HCT116 (cell line): Measurements from ENCODE around the gene LIG4. TPM values are rescaled to one million over a fixed set of nuclear protein-coding genes. Genes with fewer than 3 reads are reported as not detected.

Experiments
- ATAC-seq: fragments of 200-7000 bp; cut with Tn5 transposase; 2 replicates; pipeline ENCODE4 v1.9.1; 2020; ENCODE audit warnings: mild to moderate bottlenecking, moderate library complexity
- BruUV-seq: library from RNA; stranded (reverse); fragments of 400-500 nt; replicated peaks from 2 replicates; lab custom pipeline; 2021; lab: Mats Ljungman, UMichigan
- CTCF ChIA-PET: fragments of 300-600 bp; sonication (Branson Sonifier 250); formaldehyde crosslinking; loops from one replicate; lab custom pipeline; 2021; ENCODE audit warnings: antibody characterized with exemption; lab: Charles Lee
- POLR2A ChIA-PET: fragments of 300-600, 350-600 bp; sonication (Branson Sonifier 250); formaldehyde crosslinking; loops from one replicate; lab custom pipeline; 2021; ENCODE audit warnings: antibody characterized with exemption; lab: Charles Lee
- RAD21 ChIA-PET, 2 experiments: fragments of 300-600 bp; sonication (Branson Sonifier 250); formaldehyde crosslinking; loops; one replicate each; lab custom pipeline; 2023; ENCODE audit warnings: low total read pairs in 2 of 2; ENCODE audit not compliant: uncharacterized antibody in 2 of 2, unreplicated experiment in 2 of 2, low non-redundant PET in 1 of 2; lab: Charles Lee
- DNase-seq: peaks from one replicate; pipeline ENCODE4 v3.0.0-alpha.2; 2010; ENCODE audit warnings: low read depth, low spot score
- H2AFZ ChIP-seq: fragments of 200-600 bp; shearing (Covaris generic), sonication (generic); 2 replicates; pipeline ENCODE4 v1.6.1; 2017; ENCODE audit warnings: low read depth, mixed run types, mixed read lengths, antibody characterized with exemption, low read length; ENCODE audit not compliant: poor library complexity, severe bottlenecking
- H3K27ac ChIP-seq: 2 replicates; pipeline ENCODE4 v1.5.1; 2012; ENCODE audit warnings: low read depth, low read length
- H3K27me3 ChIP-seq: fragments of 200-600 bp; sonication (generic); 2 replicates; pipeline ENCODE4 v1.6.1; 2016; ENCODE audit warnings: mixed run types, low read length, mixed read lengths; ENCODE audit not compliant: insufficient read depth
- H3K36me3 ChIP-seq, 2 experiments: fragments of 200-500 bp in 1 of 2; fragments of 200-600 bp in 1 of 2; sonication (Bioruptor generic) in 1 of 2; sonication (generic) in 1 of 2; 2 replicates each; pipeline versions ENCODE4 v1.5.1 to v1.6.1; 2014 to 2016; ENCODE audit warnings: low read length in 2 of 2, inconsistent platforms in 1 of 2, mixed read lengths in 1 of 2, mixed run types in 1 of 2; ENCODE audit not compliant: insufficient read depth in 2 of 2, control insufficient read depth in 1 of 2
- H3K4me1 ChIP-seq, 2 experiments: fragments of 200-600 bp in 1 of 2; sonication (generic) in 1 of 2; 2 replicates each; pipeline versions ENCODE4 v1.5.1 to v1.6.1; 2012 to 2017; ENCODE audit warnings: low read length in 2 of 2, inconsistent platforms in 1 of 2, mild to moderate bottlenecking in 1 of 2, mixed read lengths in 1 of 2, mixed run types in 1 of 2, moderate library complexity in 1 of 2; ENCODE audit not compliant: insufficient read depth in 2 of 2, control insufficient read depth in 1 of 2
- H3K4me2 ChIP-seq: fragments of 200-600 bp; sonication (generic); 2 replicates; pipeline ENCODE4 v1.6.1; 2017; ENCODE audit warnings: mixed run types, low read length, mixed read lengths
- H3K4me3 ChIP-seq, 2 experiments: fragments of 200-600 bp in 1 of 2; sonication (generic) in 1 of 2; replicated peaks in 1 of 2; 2 replicates each; pipeline ENCODE4 v1.5.1; 2011 to 2016; ENCODE audit warnings: low read length in 2 of 2, control low read depth in 1 of 2, low read depth in 1 of 2, mild to moderate bottlenecking in 1 of 2, mixed read lengths in 1 of 2, mixed run types in 1 of 2
- H3K79me2 ChIP-seq: fragments of 200-600 bp; sonication (generic); 2 replicates; pipeline ENCODE4 v1.6.1; 2017; ENCODE audit warnings: mild to moderate bottlenecking, mixed run types, low read length, moderate library complexity, mixed read lengths; ENCODE audit not compliant: insufficient read depth
- H3K9ac ChIP-seq: fragments of 200-600 bp; sonication (generic); 2 replicates; pipeline ENCODE4 v1.6.1; 2016; ENCODE audit warnings: low read length, mixed read lengths
- H3K9me2 ChIP-seq: fragments of 200-600 bp; sonication (generic), shearing (Covaris generic); 2 replicates; pipeline ENCODE4 v1.6.1; 2017; ENCODE audit warnings: mixed run types, mild to moderate bottlenecking, moderate library complexity; ENCODE audit not compliant: insufficient read depth
- H3K9me3 ChIP-seq, 2 experiments: fragments of 200-500 bp in 1 of 2; fragments of 200-600 bp in 1 of 2; sonication (Bioruptor generic) in 1 of 2; sonication (generic) in 1 of 2; 2 replicates each; pipeline ENCODE4 v1.6.1; 2014 to 2017; ENCODE audit warnings: low read length in 2 of 2, mixed read lengths in 2 of 2, inconsistent platforms in 1 of 2, low read depth in 1 of 2, mild to moderate bottlenecking in 1 of 2, mixed run types in 1 of 2, moderate library complexity in 1 of 2; ENCODE audit not compliant: control insufficient read depth in 1 of 2, insufficient read depth in 1 of 2
- H4K20me1 ChIP-seq: fragments of 200-600 bp; sonication (generic), shearing (Covaris generic); 2 replicates; pipeline ENCODE4 v1.6.1; 2017; ENCODE audit warnings: mixed run types, mild to moderate bottlenecking, moderate library complexity; ENCODE audit not compliant: insufficient read depth
- MAX ChIP-seq: IDR thresholded peaks from 2 replicates; pipeline ENCODE4 v1.6.1; 2012
- RAD21 ChIP-seq: IDR thresholded peaks from 2 replicates; pipeline ENCODE4 v1.6.1; 2012; ENCODE audit warnings: low read depth, mild to moderate bottlenecking
- TCF7L2 ChIP-seq: IDR thresholded peaks from 2 replicates; pipeline ENCODE4 v1.7.0; 2011; ENCODE audit warnings: borderline replicate concordance, inconsistent platforms; ENCODE audit not compliant: insufficient read depth, insufficient read length; ENCODE audit errors: extremely low read depth
- ZBTB33 ChIP-seq: IDR thresholded peaks from 2 replicates; pipeline ENCODE4 v1.6.1; 2011; ENCODE audit warnings: mild to moderate bottlenecking, low read length, moderate library complexity; ENCODE audit not compliant: insufficient replicate concordance; ENCODE audit errors: extremely low read depth
- intact Hi-C: fragments of 100-400 bp; cut with micrococcal nuclease; formaldehyde crosslinking; loops from 2 replicates; pipeline ENCODE4 v1.10.0; 2022
- total RNA-seq: library from RNA; stranded (reverse); gene quantifications from one replicate; pipeline ENCODE4 v1.2.1, GENCODE V29; 2021; ENCODE audit not compliant: unreplicated experiment
- TF ChIP-seq, protein P1 (sequence below), 3 experiments: fragments of 200-600 bp in 1 of 3; sonication (generic) in 1 of 3; IDR thresholded peaks in 2 of 3; conservative IDR thresholded peaks in 1 of 3; 2 replicates each; pipeline ENCODE4 v1.5.1; 2012 to 2017; ENCODE audit warnings: low read depth in 2 of 3, low read length in 2 of 3, antibody characterized with exemption in 1 of 3, borderline replicate concordance in 1 of 3, control low read depth in 1 of 3, mild to moderate bottlenecking in 1 of 3, mixed read lengths in 1 of 3, mixed run types in 1 of 3, moderate library complexity in 1 of 3; ENCODE audit not compliant: insufficient read depth in 1 of 3

LIG4 gene
- total RNA-seq, 1 experiment from 2014 or later = 7.4 TPM

DNA sequence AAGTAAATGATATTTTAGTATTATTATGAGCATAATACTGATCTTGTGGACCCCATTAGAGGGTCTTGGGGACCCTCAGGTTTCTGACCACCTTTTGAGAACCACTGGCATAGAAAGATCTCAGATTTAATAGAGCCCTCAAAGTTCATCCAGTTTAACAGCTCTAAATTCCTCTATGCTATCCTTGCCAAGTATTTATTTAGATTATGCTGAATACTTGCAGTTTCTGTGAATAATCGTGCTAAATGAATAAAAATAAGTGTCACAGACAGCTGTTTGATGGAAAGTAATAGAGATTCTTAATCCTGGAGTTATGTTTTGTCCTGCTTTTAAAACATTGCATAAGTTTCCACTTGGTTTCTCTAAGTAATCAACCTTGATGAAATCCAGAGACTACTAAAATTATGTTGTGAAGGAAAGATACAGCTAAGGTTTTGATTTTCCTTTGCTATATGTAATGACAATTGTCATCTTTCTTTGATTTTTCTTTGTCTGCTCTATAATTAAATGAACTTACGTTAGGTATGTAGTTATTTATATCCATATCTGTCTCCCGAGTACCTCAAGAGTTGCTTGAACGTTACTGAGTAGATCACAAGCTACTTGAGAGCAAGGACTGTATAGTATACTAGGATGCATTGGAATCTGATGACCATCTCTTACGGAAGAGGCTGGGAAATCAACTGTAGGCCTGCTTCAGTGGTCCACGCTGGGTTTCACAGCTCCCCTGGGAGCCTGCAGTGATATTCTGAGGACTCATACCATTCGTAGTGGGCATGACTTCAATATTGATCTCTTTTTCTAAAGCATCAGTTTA is 8.6 kb upstream of the LIG4 start:
- H3K4me3 ChIP-seq = no peak overlapping the region
- H3K9me2 ChIP-seq = no peaks in the 10 kb centered on the region
- H3K9me3 ChIP-seq = no peaks in the 10 kb centered on the region
- ChIA-PET POLR2A (no interaction called here), CTCF (no interaction called here), RAD21 (interaction anchor here in 1 of 2 experiments (0.5 kb wide), 1 partner anchor 56 kb away, joined by 4 read pairs; no protein-coding TSS in a partner anchor)
- peaks cover 13% of the 10 kb centered on the region in 2 experiments; a peak in 3 of 4 replicates for H3K4me1 ChIP-seq
- DNase-seq (no peak), ATAC-seq (no peak)
- intact Hi-C loops = no loop called here
- H3K36me3 ChIP-seq = no peaks in the 10 kb centered on the region
- no peak overlapping the region for H3K9ac ChIP-seq
- TF ChIP-seq MAX (no peak), RAD21 (no peak)
- TF ChIP-seq, all 23 proteins: peak for 0
- Histone ChIP-seq H3K79me2 (peaks cover 96% of the 10 kb centered on the region), H3K27ac (no peak overlapping the region), H3K27me3 (no peaks in the 10 kb centered on the region), H4K20me1 (peaks cover 6% of the 10 kb centered on the region; the same call in 1 of the 2 replicates), H2AFZ (no peak overlapping the region), H3K4me2 (no peak overlapping the region)
- BruUV-seq = no TSS peak

GRCh38 chr13:108220041-108220440 is 4.7 kb upstream of the LIG4 start:
- DNase-seq (peak; percentile 57), ATAC-seq (no peak)
- Histone ChIP-seq H3K4me3 (peak overlapping the region in 1 of 2 experiments; percentile 69; a peak in 2 of 4 replicates), H2AFZ (no peak overlapping the region), H3K79me2 (peaks cover 80% of the 10 kb centered on the region), H3K27me3 (no peaks in the 10 kb centered on the region), H3K9me3 (no peaks in the 10 kb centered on the region), H3K9me2 (no peaks in the 10 kb centered on the region), H3K9ac (no peak overlapping the region), H3K36me3 (no peaks in the 10 kb centered on the region), H4K20me1 (peaks cover 6% of the 10 kb centered on the region; the same call in 1 of the 2 replicates), H3K4me2 (peak overlapping the region; percentile 86)
- BruUV-seq = no TSS peak
- ChIA-PET POLR2A (no interaction called here), RAD21 (no interaction called here)
- intact Hi-C loops = no loop called here
- TF ChIP-seq RAD21 (peak; percentile 40), ZBTB33 (no peak), TCF7L2 (peak; percentile 72)
- TF ChIP-seq, protein P1, sequence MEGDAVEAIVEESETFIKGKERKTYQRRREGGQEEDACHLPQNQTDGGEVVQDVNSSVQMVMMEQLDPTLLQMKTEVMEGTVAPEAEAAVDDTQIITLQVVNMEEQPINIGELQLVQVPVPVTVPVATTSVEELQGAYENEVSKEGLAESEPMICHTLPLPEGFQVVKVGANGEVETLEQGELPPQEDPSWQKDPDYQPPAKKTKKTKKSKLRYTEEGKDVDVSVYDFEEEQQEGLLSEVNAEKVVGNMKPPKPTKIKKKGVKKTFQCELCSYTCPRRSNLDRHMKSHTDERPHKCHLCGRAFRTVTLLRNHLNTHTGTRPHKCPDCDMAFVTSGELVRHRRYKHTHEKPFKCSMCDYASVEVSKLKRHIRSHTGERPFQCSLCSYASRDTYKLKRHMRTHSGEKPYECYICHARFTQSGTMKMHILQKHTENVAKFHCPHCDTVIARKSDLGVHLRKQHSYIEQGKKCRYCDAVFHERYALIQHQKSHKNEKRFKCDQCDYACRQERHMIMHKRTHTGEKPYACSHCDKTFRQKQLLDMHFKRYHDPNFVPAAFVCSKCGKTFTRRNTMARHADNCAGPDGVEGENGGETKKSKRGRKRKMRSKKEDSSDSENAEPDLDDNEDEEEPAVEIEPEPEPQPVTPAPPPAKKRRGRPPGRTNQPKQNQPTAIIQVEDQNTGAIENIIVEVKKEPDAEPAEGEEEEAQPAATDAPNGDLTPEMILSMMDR (IDR thresholded peaks at IDR 0.05 in 2 of 3, conservative IDR thresholded peaks at IDR 0.05 in 1 of 3; ENCODE audit: borderline replicate concordance in 1 of 3, insufficient read depth in 1 of 3, low read depth in 2 of 3, low read length in 2 of 3) = peak in 2 of 3 experiments; percentile 17 to 41; a peak in 2 of 6 replicates
- TF ChIP-seq, all 23 proteins: peak for 3
- Histone ChIP-seq H3K27ac (no peak overlapping the region), H3K4me1 (peaks cover 17 to 31% of the 10 kb centered on the region in 2 experiments)
- CTCF ChIA-PET = interaction anchor here (0.6 kb wide), 1 partner anchor 635 kb away, joined by 3 read pairs; no protein-coding TSS in a partner anchor
